HG02840 (cell line): ENCODE measurements around the gene ZNF746.

Experiments
- ATAC-seq: cut with Tn5 transposase; IDR thresholded peaks from one replicate; pipeline ENCODE4 v1.9.1; 2021; ENCODE audit warnings: mild to moderate bottlenecking, moderate library complexity, moderate number of reproducible peaks; ENCODE audit not compliant: unreplicated experiment, low FRiP score

Gene ZNF746

GRCh38 chr7:149432121-149432691 is 65.4 kb downstream of the ZNF746 start:
- ATAC-seq = no peak

DNA sequence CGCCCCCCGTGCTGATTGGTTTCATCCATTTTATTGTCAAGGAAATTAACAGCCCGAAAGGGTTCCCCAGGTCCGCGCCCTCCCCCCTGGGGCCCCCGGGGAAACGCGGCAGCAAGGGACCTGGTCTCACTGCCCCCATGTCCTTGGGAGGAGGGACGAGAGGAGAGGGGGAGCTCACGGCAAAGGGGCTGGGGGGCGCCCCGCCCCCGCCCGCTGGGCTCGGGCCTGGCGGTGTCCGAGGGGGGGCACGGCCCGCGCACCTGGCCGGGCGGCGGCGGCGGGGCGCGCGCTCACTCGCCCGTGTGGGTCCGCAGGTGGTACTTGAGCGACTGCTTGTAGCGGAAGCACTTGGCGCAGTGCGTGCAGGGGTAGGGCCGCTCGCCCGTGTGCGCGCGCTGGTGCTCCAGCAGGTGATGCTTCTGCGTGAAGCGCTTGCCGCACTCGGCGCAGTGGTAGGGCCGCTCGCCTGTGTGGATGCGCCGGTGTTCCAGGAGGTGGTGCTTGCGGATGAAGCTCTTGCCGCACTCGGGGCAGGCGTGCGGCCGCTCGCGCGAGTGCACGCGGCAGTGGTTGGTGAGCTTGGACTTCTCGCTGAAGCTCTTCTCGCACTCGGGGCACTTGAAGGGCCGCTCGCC is 66.0 kb downstream of the ZNF746 start:
- ATAC-seq = no peak

DNA sequence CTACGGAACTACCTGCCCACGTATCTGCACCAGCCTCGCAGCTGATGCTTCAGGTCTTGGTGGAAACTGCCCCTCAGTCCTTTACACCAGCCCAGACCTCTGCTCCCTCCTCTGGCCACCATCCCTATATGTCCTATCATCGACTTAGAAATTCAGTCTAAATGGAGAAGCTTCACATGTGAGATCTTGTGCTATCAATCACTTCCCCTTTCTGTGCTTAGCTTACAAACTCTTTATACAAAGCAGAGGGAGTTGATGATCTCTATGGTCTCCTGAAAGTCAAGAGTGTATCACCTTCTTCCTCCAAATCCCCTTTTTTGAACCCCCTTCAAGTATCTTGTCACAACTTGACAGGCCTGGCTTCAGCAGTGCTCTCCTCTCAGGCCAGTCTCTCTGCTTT is 67.4 kb downstream of the ZNF746 start:
- no peak for ATAC-seq

DNA sequence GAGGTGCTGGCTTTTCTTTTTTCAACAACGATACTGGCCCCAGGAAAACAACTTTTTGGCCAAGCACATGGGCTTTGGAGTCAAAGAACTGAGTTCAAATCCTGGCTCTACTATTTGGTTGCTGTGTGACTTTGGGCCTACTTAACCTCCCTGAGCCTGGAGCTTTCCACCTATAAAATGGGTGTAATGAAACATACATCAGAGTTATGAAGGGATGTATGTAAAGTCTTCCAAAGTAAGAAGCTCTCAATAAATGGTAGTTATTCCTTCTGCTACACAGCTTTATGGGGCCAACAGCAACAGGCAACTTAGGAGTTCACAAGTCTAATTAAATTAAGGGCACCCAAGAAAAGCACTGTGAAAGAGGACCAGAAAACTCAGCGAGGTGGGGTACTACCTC is 69.7 kb downstream of the ZNF746 start:
- no peak for ATAC-seq

- ATAC-seq = no peak
Observed at GRCh38 chr7:149427096-149427680, 70.4 kb downstream of the ZNF746 start.

DNA sequence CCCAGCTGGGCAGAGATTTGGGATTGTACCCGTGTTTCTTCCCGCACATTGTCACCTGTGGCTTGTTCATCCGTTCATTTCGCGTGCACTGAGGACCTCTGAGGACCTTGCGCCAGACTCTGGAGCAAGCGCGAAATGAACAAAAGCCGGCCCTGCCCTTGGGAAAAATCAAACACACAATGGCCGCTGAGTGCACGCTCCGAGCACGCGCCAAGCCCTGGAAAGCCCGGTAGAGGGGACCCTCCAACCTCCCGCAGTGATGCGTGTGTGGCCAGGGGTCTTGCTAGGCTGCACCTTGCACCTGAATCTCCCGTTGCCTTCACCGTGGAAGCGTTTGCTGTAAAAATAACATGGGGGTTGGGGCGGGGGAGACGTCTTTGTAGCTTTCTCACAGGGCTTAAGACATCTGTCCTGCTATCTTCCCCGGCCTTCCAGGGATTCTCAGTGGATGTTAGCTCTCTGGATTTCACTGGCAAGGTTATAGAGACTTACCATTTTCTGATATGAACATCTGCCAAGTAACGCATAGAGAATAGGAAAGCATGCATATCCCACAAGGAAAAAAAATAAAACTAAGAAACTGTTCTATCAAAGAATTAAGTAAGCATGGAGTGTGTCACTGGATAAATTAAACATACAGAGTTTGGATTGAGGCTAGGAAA is 74.0 kb downstream of the ZNF746 start:
- ATAC-seq = no peak

DNA sequence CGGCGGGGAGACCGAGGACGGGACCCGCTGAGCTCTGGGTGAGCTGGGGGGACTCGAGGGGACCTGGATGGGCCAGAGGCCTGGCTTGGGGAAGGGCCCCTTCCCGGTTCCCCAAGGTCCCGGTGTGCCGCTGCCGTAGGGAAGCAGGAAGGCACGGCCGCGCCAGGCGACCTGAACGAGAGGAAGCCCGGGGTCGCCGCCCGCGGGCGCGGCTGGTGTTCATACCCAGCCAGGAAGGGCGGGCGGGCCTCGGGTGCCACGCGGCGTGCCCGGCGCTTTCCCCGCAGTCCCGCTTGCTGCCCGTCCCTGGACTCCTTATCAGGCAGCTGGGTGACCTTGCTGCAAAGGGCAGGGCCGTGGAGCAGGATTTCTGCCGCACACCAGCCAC is 74.7 kb downstream of the ZNF746 start:
- no peak for ATAC-seq
